Choroid plexus epithelial cell (primary cell): ENCODE data around the gene KRTAP9-1.

ENCODE experiments used
- DNase-seq: peaks from one replicate; pipeline ENCODE4 v3.0.0-alpha.2; 2010; ENCODE audit warnings: low read depth
- H3K4me3 ChIP-seq: 2 replicates; pipeline ENCODE4 v1.5.1; 2011; ENCODE audit warnings: low read depth, mild to moderate bottlenecking, control low read depth, low read length, moderate library complexity
- TF ChIP-seq, protein P1 (sequence below): conservative IDR thresholded peaks from 2 replicates; pipeline ENCODE4 v1.5.1; 2011; ENCODE audit warnings: low read depth, mild to moderate bottlenecking, control low read depth, inconsistent platforms, low read length, moderate library complexity

KRTAP9-1 gene

GRCh38 chr17:41168121-41168520, 21.6 kb upstream of the KRTAP9-1 start, which contains the start of gene KRTAP4-3:
Gene KRTAP4-3 (minus strand): TSS chr17:41168221. CDS start chr17:41168172, 49 bp downstream.
- peak; percentile 18 for DNase-seq
- TF ChIP-seq, protein P1, sequence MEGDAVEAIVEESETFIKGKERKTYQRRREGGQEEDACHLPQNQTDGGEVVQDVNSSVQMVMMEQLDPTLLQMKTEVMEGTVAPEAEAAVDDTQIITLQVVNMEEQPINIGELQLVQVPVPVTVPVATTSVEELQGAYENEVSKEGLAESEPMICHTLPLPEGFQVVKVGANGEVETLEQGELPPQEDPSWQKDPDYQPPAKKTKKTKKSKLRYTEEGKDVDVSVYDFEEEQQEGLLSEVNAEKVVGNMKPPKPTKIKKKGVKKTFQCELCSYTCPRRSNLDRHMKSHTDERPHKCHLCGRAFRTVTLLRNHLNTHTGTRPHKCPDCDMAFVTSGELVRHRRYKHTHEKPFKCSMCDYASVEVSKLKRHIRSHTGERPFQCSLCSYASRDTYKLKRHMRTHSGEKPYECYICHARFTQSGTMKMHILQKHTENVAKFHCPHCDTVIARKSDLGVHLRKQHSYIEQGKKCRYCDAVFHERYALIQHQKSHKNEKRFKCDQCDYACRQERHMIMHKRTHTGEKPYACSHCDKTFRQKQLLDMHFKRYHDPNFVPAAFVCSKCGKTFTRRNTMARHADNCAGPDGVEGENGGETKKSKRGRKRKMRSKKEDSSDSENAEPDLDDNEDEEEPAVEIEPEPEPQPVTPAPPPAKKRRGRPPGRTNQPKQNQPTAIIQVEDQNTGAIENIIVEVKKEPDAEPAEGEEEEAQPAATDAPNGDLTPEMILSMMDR = no peak
- no peak within 1 kb of the TSS for H3K4me3 ChIP-seq

GRCh38 chr17:41171886-41172285, 17.8 kb upstream of the KRTAP9-1 start:
- no peak overlapping the region for H3K4me3 ChIP-seq
- TF ChIP-seq, protein P1 = no peak
- DNase-seq = no peak

DNA sequence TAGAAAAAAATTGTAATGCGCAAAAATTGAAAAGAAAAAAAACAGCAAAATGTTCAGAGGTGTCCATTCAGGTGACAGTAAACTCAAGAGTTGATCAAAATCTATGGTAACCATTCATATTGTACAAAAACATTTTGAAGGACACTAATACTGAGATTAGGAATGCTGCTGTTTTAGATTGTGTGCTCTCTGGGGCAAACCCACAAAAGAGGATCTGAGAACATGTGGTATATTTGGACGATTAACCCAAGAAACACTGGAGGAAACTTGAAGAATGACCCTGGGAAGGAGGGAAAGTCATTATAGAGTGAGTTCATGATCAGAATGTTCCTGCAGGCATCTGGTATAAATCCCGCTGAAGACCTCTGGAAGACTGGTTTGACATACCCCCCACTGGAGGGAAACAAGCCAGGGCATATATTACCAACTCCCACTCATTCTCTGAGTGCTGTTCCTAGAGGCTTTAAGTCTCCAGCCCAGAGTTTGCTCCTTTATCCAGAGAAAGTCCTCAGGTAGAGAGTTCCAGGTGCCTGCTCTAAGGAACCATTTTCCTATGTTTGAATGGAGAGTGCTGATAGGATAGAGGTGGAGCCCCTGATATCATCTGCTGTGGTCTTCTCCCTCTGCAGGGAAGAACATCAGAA, 12.8 kb upstream of the KRTAP9-1 start:
- H3K4me3 ChIP-seq = no peak overlapping the region
- no peak for DNase-seq
- TF ChIP-seq, protein P1 = no peak

GRCh38 chr17:41177727-41178271, 11.9 kb upstream of the KRTAP9-1 start, which contains the start of gene KRTAP4-2:
Gene KRTAP4-2 (minus strand): TSS chr17:41178221. CDS start chr17:41178164, 57 bp downstream.
- TF ChIP-seq, protein P1 = no peak
- no peak within 1 kb of the TSS for H3K4me3 ChIP-seq
- DNase-seq = no peak

GRCh38 chr17:41178341-41178740, 11.3 kb upstream of the KRTAP9-1 start:
- TF ChIP-seq, protein P1 = no peak
- DNase-seq = no peak
- no peak overlapping the region for H3K4me3 ChIP-seq

- TF ChIP-seq, protein P1 = no peak
- no peak for DNase-seq
These were observed 10.7 kb upstream of the KRTAP9-1 start for GRCh38 chr17:41178843-41179616.

More at GRCh38 chr17:41178843-41179616, 10.7 kb upstream of the KRTAP9-1 start:
- no peak overlapping the region for H3K4me3 ChIP-seq
